Pulmonary artery endothelial cell (primary cell): ENCODE data around the gene A1BG. TPM values are rescaled to one million over a fixed set of nuclear protein-coding genes. Genes with fewer than 3 reads are reported as not detected.
"Not testable (repeated sequence)": the region's sequence is repeated elsewhere in the genome, so short reads cannot be mapped to it uniquely, and the experiment has no call there.

ENCODE experiments used
- DNase-seq: peaks from one replicate; pipeline ENCODE4 v3.0.0-alpha.2; 2011; ENCODE audit warnings: low read depth, low spot score
- total RNA-seq: library from RNA; depleted of rRNA; stranded (reverse); fragments of >200 nt; gene quantifications from 2 replicates; pipeline ENCODE4 v1.2.3, GENCODE V29; 2014

A1BG gene
- total RNA-seq, 1 donor from 2014 or later, result 5.3 TPM

DNA sequence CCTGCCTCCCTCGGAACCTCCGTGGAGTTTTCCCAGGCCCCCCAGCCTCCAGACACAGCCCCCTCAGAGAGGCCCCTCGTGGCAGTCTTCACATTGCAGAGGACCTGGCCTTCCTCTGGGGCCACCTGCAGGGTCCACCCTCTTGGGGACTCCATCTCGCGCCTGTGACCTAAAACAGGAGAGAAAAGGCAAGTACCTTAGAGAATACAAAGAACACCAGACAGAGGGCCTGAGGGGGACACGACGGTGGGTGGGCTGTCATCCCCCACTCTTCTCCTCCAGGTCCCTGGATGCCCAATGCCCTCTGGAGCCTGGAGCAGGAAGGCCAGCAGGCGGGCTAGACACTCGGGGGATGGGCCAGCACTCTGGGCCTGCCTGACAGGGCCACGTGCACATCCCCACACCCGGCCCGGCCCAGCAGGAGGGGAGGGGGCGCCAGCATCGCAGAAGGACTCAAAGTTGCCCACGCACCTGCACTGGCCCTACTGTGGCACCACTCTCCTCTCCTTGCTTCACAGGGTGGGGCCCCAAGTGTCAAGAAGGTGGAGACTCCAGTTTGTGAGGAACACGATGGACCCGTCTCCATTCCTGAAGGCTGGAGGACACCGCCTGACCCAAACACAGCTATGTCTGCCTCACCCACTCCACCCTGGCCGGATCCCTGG lies 4.3 kb upstream of the A1BG start:
- no peak for DNase-seq

GRCh38 chr19:58356766-58357480 lies 3.6 kb upstream of the A1BG start:
- DNase-seq, result no peak

GRCh38 chr19:58355908-58356765 lies 2.8 kb upstream of the A1BG start:
- DNase-seq, result no peak

DNA sequence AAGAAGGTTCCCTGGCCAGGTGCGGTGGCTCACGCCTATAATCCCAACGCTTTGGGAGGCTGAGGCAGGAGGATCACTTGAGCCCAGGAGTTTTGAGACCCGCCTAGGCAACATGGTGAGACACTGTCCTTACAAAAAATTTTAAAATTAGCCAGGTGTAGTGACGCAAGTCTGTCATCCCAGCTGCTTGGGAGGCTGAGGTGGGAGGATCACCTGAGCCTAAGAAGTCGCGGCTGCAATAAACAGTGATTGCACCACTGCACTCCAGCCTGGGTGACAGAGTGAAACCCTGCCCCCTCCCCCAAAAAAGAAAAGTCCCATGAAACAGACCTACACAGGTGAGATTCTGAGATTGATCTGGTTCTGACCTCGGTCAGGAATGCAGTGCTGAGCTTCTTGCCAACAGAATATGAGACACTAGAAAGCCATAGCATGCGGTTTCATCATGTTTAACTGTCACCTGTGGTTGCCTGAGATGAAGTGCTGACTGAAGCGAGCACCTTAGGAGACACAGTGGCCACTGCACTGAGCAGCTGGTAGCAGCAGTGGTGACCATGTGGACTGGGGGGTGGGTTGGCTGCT lies 2.0 kb upstream of the A1BG start:
- DNase-seq, result no peak

- no peak for DNase-seq
Measured at GRCh38 chr19:58354478-58355030, 1.3 kb upstream of the A1BG start.

GRCh38 chr19:58353717-58354477 lies 605 bp upstream of the A1BG start:
- no peak for DNase-seq

DNA sequence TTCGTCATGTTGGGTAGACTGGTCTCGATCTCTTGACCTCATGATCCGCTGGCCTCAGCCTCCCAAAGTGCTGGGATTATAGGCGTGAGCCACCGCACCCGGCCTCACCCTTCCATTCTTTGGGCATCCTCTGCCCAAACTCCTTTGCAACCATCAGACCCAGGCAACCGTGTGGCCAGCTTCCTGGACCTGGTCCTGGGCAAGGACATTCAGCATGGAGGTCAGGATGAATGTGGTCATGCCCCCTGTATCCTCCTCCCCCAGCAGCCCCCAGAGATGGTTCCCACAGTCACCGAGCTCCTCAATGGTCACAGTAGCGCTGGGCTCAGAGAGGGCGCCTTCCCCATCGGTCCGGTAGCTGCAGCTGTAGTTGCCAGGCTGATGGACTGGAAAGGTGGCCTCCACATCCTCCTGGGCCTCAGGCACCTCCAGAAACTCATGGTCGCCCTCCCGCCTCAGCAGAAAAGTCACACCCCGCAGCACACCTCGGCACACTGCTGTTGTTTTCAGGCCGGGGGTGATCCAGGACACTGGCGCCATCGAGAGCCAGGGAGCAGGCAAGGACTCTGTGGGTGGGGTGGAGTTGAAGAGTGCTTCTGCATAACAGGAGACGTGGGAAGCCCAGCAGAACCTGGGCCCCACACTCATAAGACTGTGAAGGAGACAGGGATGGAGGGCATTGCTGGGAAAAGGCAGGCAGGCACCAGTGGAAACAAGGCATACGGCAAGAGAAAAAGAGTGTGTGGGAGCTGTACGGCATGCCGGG lies 1.1 kb downstream of the A1BG start:
- DNase-seq, result no peak

- DNase-seq, result no peak
Measured at GRCh38 chr19:58351558-58351878, 1.8 kb downstream of the A1BG start.

- no peak for DNase-seq
Measured at GRCh38 chr19:58350871-58351557, 2.3 kb downstream of the A1BG start.

GRCh38 chr19:58350001-58350861 lies 3.1 kb downstream of the A1BG start:
- no peak for DNase-seq

DNA sequence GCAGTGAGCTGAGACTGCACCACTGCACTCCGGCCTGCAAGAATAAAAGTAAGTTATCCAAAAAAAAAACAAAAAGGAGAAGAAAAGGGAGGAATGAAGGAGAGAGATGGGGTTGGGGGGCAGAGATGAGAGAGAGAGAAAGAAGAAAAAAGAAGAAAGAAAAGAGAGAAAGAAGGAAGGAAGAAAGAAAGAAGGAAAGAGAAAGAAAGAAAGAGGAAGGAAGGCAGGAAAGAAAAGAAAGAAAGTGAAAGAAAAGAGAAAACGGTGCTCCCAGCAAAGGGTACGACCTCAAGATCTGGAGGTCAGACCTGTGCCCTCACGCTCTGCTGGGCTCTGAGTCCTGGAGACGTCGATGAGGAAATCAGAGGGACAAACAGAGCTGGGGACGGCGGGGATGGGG lies 3.7 kb downstream of the A1BG start:
- DNase-seq, result no peak

- not testable (repeated sequence) for DNase-seq
Measured at GRCh38 chr19:58348080-58348479, 5.2 kb downstream of the A1BG start.

DNA sequence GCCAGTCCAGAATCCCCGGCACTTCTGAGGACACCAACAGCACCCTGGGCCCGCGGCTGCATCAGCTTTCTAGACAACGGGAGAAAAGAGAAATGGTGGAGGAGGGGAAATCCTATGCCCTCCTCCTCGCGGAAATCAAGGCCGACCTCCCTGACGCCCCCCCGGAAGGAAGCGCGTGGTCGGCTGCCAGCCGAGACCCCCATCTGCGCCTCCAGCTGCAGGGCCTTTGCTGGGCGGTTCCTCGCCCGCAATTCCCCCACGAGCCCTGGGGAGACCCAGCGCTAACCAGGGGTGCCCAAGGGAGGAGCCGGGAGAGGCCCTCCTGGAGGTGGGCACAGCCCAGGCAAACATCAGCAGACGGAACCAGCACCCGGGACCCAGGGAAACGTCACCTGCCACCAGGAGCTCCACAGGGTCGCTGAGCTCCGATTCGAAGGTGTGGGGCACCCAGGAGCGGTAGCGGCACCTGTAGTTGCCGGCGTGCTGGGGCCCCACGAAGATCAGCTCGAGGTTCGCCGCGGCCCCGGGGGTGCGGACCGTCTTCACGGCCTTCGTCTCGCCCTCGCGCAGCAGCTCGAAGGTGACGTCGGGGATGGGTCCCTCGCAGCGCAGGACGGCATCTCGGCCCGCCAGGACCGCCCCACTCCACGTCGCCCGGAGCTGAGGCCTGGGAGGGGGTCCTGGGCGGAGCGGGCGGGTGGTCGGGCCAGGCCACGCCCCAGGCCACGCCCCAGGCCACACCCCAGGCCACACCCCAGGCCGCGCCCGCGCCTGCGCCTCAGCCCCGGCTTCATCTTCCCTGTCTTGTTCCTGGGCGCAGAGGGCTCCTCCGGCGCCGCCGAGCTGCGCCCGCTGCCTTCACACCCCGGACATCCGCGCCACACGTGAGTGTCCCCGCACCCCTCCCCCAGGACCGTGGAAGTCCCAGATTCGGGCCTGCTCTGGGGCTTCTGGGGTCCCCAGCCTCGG lies 6.0 kb downstream of the A1BG start:
- DNase-seq, result no peak

GRCh38 chr19:58345558-58345957 lies 7.7 kb downstream of the A1BG start:
- no peak for DNase-seq

GRCh38 chr19:58338825-58339558 lies 14.3 kb downstream of the A1BG start:
- no peak for DNase-seq

DNA sequence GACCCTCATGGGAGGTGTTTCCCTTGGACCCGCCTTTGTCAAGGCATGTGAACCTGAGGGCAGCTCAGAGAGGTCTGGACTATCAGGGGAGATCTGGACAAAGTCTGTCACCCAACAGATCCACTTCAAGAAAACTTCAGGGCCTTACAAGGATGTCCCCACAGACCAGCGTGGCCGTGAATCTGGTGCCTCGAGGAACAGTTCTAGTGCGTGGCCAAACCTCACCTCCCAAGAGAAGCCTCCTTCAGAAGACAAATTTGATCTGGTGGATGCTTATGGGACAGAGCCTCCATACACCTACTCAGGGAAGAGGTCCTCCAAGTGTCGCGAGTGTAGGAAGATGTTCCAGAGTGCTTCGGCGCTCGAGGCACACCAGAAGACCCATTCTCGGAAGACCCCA lies 15.0 kb downstream of the A1BG start:
- DNase-seq, result no peak

GRCh38 chr19:58336820-58337219 lies 16.5 kb downstream of the A1BG start:
- no peak for DNase-seq
